PFSK-1 (cell line): ENCODE results near the gene ADGRE3.

Source experiments
- FOXP2 ChIP-seq: optimal IDR thresholded peaks from 2 replicates; pipeline ENCODE3; 2011; ENCODE audit warnings: borderline replicate concordance, control low read depth, inconsistent platforms; ENCODE audit not compliant: insufficient read depth; ENCODE audit errors: extremely low read length, extremely low read depth
- POLR2AphosphoS5 ChIP-seq: IDR thresholded peaks from 2 replicates; pipeline ENCODE4 v1.6.1; 2012; ENCODE audit warnings: low read depth, mild to moderate bottlenecking, control low read depth, low read length, moderate library complexity
- SIN3A ChIP-seq: IDR thresholded peaks from 2 replicates; pipeline ENCODE4 v1.6.1; 2012; ENCODE audit warnings: mild to moderate bottlenecking, low read length, moderate library complexity, borderline replicate concordance; ENCODE audit not compliant: insufficient read depth
- TAF1 ChIP-seq: IDR thresholded peaks from 2 replicates; pipeline ENCODE4 v1.6.1; 2012; ENCODE audit warnings: low read length, control low read depth, borderline replicate concordance; ENCODE audit not compliant: insufficient read depth

GRCh38 chr19:14650161-14650560 lies 24.5 kb downstream of the ADGRE3 start:
- TF ChIP-seq POLR2AphosphoS5: no peak
- no peak for TF ChIP-seq TAF1
- TF ChIP-seq FOXP2: no peak
- no peak for TF ChIP-seq SIN3A
